AG09319 (cell line): Measurements from ENCODE around the gene CPA3.

Experiments
- DNase-seq: peaks from one replicate; pipeline ENCODE4 v3.0.0-alpha.2; 2010; ENCODE audit warnings: low read depth; ENCODE audit errors: extremely low read depth
- TF ChIP-seq, protein P1 (sequence below): IDR thresholded peaks from 2 replicates; pipeline ENCODE4 v1.5.1; 2011; ENCODE audit warnings: low read depth, mild to moderate bottlenecking, inconsistent platforms, low read length, moderate library complexity

Gene CPA3, protein sequence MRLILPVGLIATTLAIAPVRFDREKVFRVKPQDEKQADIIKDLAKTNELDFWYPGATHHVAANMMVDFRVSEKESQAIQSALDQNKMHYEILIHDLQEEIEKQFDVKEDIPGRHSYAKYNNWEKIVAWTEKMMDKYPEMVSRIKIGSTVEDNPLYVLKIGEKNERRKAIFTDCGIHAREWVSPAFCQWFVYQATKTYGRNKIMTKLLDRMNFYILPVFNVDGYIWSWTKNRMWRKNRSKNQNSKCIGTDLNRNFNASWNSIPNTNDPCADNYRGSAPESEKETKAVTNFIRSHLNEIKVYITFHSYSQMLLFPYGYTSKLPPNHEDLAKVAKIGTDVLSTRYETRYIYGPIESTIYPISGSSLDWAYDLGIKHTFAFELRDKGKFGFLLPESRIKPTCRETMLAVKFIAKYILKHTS

DNA sequence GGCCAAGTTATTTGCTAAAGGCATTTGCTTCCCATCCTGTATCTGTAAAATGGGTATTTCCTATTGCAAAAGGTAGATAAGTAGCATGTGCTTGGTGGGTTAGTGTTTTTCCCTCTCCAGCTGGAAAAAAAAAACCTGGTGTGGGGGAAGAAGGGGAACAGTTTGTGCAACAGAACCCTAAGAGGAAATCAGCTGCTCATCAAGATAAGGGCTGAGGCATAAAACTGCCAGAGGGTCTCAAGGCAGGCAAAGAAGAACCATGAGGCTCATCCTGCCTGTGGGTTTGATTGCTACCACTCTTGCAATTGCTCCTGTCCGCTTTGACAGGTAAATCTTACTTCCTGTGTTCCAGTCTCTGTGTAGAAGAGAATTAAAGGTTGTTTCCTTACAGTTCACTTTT, at the start of gene CPA3:
Gene CPA3 (plus strand): TSS at position 248 of the 400 bp plus-strand sequence. CDS start 12 bp downstream, at position 260.
- TF ChIP-seq, protein P1, sequence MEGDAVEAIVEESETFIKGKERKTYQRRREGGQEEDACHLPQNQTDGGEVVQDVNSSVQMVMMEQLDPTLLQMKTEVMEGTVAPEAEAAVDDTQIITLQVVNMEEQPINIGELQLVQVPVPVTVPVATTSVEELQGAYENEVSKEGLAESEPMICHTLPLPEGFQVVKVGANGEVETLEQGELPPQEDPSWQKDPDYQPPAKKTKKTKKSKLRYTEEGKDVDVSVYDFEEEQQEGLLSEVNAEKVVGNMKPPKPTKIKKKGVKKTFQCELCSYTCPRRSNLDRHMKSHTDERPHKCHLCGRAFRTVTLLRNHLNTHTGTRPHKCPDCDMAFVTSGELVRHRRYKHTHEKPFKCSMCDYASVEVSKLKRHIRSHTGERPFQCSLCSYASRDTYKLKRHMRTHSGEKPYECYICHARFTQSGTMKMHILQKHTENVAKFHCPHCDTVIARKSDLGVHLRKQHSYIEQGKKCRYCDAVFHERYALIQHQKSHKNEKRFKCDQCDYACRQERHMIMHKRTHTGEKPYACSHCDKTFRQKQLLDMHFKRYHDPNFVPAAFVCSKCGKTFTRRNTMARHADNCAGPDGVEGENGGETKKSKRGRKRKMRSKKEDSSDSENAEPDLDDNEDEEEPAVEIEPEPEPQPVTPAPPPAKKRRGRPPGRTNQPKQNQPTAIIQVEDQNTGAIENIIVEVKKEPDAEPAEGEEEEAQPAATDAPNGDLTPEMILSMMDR = no peak
- DNase-seq = no peak

DNA sequence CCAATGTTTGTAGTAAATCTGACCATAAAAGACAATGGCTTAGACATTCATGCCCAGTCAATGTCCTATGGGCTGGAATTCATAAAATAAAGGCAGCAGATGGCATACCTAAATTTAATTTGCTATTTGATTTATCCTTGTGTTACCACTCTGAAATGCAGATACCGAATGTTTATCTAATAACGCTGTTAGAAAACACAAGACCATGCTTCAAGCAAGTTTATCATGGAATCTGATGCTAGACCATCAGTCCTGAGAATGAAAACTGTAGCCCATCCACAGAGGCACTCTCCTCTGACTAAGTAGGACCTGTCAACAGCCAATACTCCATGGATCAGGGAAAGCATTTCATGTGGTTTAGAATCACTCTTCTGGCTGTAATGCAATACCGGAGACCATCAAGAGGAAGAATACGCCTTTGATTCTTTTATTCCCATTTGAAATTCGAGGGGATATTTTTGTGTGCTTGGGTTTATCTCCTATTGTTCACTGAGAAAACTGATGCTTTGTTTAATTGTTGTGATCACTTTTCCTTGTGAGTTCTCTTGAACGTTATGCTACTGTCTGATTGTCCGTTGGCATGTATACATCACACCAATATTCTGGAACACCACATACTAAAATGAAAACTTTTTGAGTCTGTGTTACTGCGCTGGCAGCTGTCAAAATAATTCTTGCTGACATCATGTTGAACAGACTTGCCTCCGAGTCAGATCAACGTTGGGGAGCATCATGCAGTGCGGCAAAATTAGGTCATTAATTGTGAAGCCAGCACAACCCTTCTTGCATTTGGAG, 49.6 kb upstream of the CPA3 start:
- TF ChIP-seq, protein P1 = no peak
- DNase-seq = no peak

DNA sequence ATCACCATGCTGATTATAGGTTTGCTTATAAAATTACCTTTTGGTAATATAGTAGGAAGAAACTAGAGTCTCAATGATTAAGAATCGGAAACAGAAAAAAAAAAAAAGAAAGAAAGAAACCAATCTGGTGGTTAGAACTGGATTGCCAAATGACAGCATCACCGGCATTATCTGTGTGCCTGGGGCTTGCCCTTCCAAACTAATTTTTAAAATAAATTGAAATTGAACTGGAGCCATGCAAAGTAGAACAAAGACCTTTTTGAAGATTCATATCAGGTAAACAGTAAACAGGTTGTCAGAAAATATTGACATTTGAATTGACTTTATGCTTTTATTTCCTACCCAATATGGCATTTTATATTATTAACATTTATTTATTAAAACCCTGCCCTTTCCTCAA, 48.7 kb upstream of the CPA3 start:
- TF ChIP-seq, protein P1 = no peak
- DNase-seq = no peak

DNA sequence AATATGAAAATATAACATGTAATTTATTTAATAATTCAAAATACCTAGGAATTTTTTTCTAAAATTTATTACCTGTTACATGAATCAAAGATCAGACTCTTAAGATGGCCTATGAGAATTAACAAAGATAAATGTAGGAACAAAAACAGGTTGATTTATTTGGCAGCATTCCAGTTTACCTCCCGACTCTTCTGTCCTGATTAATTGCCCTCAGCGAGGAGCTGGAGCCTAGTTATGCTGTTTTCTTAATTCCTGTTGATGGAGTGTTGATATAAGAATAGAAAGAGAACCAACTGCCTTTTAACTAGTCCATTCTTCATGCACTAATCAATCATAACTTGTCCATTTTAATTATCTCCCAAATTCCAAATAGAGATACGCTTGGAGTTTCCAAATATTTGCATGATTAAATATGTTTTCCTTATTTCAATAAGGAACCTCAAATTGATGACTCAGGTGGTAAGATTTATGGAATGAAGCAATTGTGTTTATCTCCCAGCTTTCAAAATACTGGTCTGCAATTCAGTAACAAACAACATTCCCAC, 48.0 kb upstream of the CPA3 start:
- TF ChIP-seq, protein P1 = no peak
- no peak for DNase-seq

DNA sequence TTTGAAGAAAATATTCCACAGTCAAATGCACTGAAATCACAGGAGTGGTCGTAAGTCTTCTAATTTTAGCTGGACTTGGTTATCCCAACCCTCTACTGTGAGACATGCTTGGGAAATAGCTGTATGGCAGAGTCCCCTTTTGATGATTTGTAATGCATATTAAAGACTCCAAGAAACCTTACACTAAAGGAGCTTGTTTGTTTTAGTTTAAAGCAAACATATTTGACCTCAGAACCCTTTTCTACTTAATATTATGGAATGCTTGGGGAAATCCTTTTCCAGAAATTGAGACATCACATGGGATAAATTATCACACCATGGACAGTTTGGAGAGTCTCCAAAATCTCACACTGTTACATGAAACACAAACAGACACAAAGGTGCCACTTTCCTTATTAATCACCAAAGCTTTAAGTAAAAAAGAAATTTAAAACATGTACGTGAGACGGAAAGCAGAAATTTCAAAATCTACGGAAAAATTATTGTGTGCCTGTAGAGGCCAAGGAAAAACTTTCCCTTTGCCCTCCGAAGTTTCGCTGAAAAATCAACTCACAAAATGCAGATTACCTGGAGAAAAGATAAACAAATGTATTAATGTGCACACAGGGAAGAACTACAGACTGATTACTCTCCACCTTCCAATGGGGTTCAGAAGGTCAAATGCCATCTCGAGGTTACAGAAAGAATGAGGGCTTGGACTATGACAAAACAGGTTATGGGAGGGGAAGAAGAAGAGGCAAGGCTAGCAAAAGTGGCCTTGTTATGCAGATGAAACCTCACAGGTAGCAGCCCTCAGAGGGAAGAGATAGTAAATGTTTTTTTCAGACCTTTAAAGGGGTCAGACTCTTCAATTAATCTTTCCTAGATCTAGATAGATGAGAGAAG, 44.5 kb upstream of the CPA3 start:
- DNase-seq = no peak

DNA sequence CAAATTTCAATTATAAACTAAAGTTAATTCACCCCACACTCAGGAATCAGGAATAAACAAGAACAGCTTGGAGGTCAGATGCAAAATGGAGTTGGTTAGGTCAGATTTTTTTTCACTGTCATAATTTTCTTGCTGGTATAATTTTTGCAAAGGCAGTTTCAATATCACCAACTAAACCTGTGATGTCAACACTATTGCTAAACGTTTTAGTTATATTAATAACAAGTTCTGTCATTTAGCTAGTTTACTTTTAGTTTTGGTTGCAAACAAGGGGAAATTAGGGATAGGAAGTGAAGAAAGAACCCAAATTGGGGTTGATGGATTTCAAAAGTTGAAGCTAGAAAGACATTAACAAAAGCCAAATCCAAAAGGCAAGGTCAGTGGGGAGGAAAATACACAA, 42.1 kb upstream of the CPA3 start:
- no peak for DNase-seq
- TF ChIP-seq, protein P1 = no peak

More for the DNA sequence above, 44.5 kb upstream of the CPA3 start:
- TF ChIP-seq, protein P1 = no peak
